Measurements from ENCODE around the gene FLNB.

FLNB gene

DNA sequence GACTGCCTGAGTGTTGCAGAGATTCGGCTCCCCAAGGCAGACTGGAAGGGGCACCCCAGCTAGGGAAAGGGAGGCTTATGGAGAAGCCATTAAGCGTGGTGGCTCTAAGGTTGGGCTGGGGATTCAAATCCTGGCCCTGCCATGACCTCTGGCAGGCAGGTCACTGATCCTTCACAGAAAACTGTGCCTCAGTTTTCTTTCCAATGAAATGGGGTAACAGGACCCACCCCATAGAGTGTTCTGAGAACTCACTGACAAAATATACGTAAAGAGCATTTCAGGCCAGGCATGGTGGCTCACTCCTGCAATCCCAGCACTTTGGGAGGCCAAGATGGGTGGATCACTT lies 167.9 kb downstream of the FLNB start:
- Histone ChIP-seq H3K4me3 (ENCODE audit: low read depth in 1 of 2, low read length in 1 of 2) (no peak overlapping the region), H3K36me3 (no peaks in the 10 kb centered on the region), H3K27ac (no peak overlapping the region), H3K9me3 (no peaks in the 10 kb centered on the region), H3K4me1 (ENCODE audit: control insufficient read depth in 1 of 2, insufficient read depth in 1 of 2, low read depth in 1 of 2, low read length in 1 of 2) (peaks cover 8 to 9% of the 10 kb centered on the region in 2 experiments), H3K27me3 (peaks cover 23% of the 10 kb centered on the region)
- TF ChIP-seq, protein P1, sequence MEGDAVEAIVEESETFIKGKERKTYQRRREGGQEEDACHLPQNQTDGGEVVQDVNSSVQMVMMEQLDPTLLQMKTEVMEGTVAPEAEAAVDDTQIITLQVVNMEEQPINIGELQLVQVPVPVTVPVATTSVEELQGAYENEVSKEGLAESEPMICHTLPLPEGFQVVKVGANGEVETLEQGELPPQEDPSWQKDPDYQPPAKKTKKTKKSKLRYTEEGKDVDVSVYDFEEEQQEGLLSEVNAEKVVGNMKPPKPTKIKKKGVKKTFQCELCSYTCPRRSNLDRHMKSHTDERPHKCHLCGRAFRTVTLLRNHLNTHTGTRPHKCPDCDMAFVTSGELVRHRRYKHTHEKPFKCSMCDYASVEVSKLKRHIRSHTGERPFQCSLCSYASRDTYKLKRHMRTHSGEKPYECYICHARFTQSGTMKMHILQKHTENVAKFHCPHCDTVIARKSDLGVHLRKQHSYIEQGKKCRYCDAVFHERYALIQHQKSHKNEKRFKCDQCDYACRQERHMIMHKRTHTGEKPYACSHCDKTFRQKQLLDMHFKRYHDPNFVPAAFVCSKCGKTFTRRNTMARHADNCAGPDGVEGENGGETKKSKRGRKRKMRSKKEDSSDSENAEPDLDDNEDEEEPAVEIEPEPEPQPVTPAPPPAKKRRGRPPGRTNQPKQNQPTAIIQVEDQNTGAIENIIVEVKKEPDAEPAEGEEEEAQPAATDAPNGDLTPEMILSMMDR (IDR thresholded peaks at IDR 0.05): no peak

DNA sequence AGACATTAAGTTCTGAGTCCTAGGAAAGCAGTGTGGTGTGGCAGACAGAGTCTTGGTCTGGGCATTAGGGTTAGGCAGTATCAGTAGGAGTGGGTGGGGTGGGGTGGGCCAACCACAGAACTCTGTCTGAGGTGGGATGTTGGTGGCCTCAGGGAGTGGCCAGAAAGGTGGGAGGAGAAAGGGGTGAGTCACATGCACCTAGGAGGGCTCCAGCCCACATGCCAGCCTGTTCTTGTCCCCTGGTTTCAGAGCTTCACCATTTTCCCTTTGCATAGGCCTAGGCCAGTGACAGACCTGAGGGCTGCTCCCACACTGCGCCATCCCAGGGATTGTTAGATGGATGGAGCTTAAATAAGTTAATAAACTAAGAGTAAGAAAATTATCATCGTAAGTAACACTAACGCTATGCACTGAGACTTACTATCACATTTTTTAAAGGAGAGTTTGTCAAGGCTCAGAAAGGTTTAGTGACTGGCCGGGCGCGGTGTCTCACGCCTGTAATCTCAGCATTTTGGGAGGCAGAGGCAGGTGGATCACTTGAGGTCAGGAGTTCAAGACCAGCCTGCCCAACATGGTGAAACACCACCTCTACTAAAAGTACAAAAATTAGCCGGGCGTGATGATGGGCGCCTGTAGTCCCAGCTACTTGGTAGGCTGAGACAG lies 168.7 kb downstream of the FLNB start:
- Histone ChIP-seq H3K36me3 (no peaks in the 10 kb centered on the region), H3K4me1 (ENCODE audit: control insufficient read depth in 1 of 2, insufficient read depth in 1 of 2, low read depth in 1 of 2, low read length in 1 of 2) (peaks cover 8 to 9% of the 10 kb centered on the region in 2 experiments), H3K4me3 (ENCODE audit: low read depth in 1 of 2, low read length in 1 of 2) (no peak overlapping the region), H3K27me3 (peaks cover 23% of the 10 kb centered on the region), H3K27ac (no peak overlapping the region), H3K9me3 (no peaks in the 10 kb centered on the region)
- TF ChIP-seq, protein P1 (IDR thresholded peaks at IDR 0.05): no peak

DNA sequence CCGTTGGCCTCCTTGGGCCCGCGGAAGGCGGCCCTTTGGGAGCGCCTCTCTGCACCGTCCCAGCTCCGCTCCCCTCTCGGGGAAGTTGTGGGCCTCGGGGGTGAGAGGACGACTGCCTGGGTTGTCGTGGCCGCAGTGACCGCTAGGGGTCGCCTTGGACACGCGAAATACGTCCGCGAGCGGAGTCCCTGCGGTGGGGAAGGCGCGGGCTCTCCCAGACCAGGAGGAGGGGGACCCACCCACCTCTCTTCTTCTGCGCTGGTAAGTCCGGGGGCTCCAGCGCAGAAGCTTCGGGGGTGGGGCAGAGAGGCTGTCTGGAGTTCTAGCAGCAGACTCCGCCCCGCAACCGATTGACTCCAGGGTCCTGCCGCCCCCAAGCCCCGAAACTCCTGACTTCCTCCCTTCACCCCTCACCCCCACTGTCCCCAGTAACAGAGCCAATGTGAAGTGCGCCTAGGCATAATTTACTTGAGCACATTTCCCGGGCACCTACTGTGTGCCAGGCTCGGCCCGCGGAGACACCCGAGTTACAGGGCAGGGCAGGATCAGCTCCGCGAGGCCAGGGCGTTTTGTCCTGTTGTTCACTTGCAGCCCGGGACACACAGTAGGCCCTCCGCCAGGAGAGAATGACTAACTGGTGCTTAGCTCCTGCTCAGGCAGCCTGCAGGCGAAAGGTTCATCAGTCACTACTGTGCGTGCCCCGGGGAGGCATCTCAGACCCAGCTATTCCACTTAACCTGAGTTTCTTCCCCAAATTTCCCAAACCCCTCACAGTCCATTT lies 169.7 kb downstream of the FLNB start:
- peaks cover 23% of the 10 kb centered on the region for H3K27me3 ChIP-seq
- H3K36me3 ChIP-seq: no peaks in the 10 kb centered on the region
- no peak overlapping the region for H3K27ac ChIP-seq
- H3K4me1 ChIP-seq (ENCODE audit: control insufficient read depth in 1 of 2, insufficient read depth in 1 of 2, low read depth in 1 of 2, low read length in 1 of 2): peaks cover 8 to 9% of the 10 kb centered on the region in 2 experiments
- no peaks in the 10 kb centered on the region for H3K9me3 ChIP-seq
- TF ChIP-seq, protein P1 (IDR thresholded peaks at IDR 0.05): peak; percentile 91
- H3K4me3 ChIP-seq (ENCODE audit: low read depth in 1 of 2, low read length in 1 of 2): peak overlapping the region in 1 of 2 experiments; percentile 36

DNA sequence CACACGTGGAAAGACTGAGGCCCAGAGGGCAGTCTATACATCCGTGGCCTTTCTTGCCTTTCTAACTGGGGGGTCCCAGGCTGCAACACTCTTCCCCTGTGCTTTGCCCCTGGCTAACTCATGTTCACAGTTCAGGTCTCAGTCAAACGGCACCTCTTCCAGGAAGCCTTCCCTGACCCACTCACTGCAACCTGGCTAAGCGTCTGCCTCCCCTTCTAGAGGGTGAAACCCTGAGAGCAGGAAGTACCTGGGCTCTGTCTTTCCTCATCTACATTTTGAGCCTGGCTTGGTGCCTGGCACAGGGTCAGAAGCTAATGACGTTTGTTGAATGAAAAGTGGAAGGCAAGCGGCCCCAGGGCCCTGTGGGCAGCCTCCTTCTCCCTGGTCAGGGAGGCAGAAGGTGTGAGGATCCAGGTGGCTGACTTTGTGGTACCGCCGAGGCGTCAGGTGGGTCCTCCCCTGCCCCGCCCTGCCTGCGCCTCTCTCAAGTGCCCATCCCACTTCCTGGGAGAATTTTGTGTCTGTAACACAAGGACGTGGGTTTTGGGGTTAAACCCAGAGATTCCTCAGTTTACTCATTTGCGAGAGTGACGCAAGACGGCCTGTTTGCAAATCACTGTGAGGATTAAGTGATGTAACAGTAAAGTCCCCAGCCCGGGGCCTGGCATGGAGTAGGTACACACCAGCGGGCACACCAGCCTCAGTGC lies 170.5 kb downstream of the FLNB start:
- TF ChIP-seq, protein P1 (IDR thresholded peaks at IDR 0.05): no peak

DNA sequence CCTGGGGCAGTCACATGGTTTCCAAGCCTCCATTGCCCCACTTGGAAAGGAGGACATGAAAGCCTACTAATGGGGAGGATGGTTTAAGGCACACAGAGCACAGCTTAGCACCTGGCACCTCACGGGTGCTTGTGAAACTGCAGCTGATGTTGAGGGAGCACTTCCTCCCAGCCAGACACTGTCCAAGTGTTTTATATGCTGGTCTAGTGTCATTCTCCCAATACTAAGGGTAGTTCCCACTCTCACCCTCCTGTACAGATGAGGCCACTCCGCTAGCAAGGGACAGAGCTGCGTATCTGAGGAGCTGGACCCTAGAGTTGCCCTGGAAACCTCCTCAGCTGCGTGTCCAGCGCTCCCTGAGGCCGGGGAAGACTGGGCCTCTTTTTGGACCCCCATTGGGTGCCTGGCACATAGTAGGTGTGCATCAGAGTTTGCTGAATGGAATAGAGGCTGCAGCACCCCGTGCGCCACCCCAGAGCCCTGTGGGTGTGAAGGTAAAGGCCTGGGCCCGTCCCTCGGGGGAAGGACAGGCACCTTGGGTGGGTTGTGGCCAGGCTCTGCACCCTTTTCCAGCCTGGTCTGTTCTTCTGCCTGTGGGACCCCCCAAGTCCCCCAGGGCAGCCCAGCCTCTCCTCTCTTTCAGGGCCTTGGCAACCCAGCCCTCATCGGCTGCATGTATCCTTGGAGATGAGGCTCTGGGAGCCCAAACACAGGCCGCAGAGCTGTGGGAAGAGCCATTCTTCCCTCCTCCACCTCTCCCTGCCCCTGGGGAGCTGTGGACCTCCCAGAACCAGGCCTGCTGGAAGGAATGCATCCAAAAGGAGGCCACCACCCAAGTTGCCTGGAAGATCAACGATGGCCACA lies 171.2 kb downstream of the FLNB start:
- Histone ChIP-seq H3K36me3 (no peaks in the 10 kb centered on the region), H3K27ac (no peak overlapping the region), H3K4me1 (ENCODE audit: control insufficient read depth in 1 of 2, insufficient read depth in 1 of 2, low read depth in 1 of 2, low read length in 1 of 2) (peaks cover 8 to 9% of the 10 kb centered on the region in 2 experiments), H3K4me3 (ENCODE audit: low read depth in 1 of 2, low read length in 1 of 2) (no peak overlapping the region), H3K9me3 (no peaks in the 10 kb centered on the region), H3K27me3 (peaks cover 23% of the 10 kb centered on the region)
- TF ChIP-seq, protein P1 (IDR thresholded peaks at IDR 0.05): no peak

More for the DNA sequence above, 170.5 kb downstream of the FLNB start:
- Histone ChIP-seq H3K4me3 (ENCODE audit: low read depth in 1 of 2, low read length in 1 of 2) (no peak overlapping the region), H3K36me3 (no peaks in the 10 kb centered on the region), H3K4me1 (ENCODE audit: control insufficient read depth in 1 of 2, insufficient read depth in 1 of 2, low read depth in 1 of 2, low read length in 1 of 2) (peaks cover 8 to 9% of the 10 kb centered on the region in 2 experiments), H3K27ac (no peak overlapping the region), H3K27me3 (peaks cover 23% of the 10 kb centered on the region), H3K9me3 (no peaks in the 10 kb centered on the region)
